SK-N-SH (cell line): ENCODE data around the gene C1orf52. TPM values are rescaled to one million over a fixed set of nuclear protein-coding genes. Genes with fewer than 3 reads are reported as not detected.

Experiments used
- CTCF ChIA-PET: fragments of 300-600, 350-600 bp; formaldehyde crosslinking; extraction: SDS; loops from one replicate; lab custom pipeline; 2021; lab: Yijun Ruan, JAX
- POLR2A ChIA-PET: fragments of 350-600 bp; sonication (Branson Sonifier 250); formaldehyde crosslinking; extraction: SDS; loops from one replicate; lab custom pipeline; 2020; ENCODE audit warnings: antibody characterized with exemption, inconsistent platforms; lab: Yijun Ruan, JAX
- DNase-seq: peaks from one replicate; pipeline ENCODE4 v3.0.0; 2012
- H2AFZ ChIP-seq: fragments of 200-600 bp; sonication (generic); 2 replicates; pipeline ENCODE4 v1.8.1; 2016; ENCODE audit warnings: antibody characterized with exemption, mild to moderate bottlenecking, low read depth
- H3F3A ChIP-seq: fragments of 200-600 bp; sonication (generic); replicated peaks from 2 replicates; pipeline ENCODE3; 2016; ENCODE audit warnings: antibody characterized with exemption, mild to moderate bottlenecking; ENCODE audit not compliant: insufficient read depth
- H3K27ac ChIP-seq, 2 experiments: fragments of 200-500 bp in 1 of 2; fragments of 200-600 bp in 1 of 2; sonication (Bioruptor generic) in 1 of 2; sonication (generic), shearing (Covaris generic) in 1 of 2; 2 replicates each; pipeline versions ENCODE4 v1.5.1 to v1.6.1; 2014 to 2016; ENCODE audit warnings: low read depth in 2 of 2, inconsistent platforms in 1 of 2, low read length in 1 of 2, mild to moderate bottlenecking in 1 of 2, mixed read lengths in 1 of 2
- H3K27me3 ChIP-seq: fragments of 200-600 bp; sonication (generic), shearing (Covaris generic); 2 replicates; pipeline ENCODE4 v1.6.1; 2016; ENCODE audit warnings: mixed run types; ENCODE audit not compliant: insufficient read depth
- H3K36me3 ChIP-seq, 2 experiments: fragments of 200-500 bp in 1 of 2; fragments of 200-600 bp in 1 of 2; sonication (Bioruptor generic) in 1 of 2; sonication (generic) in 1 of 2; replicated peaks in 1 of 2; 2 replicates each; pipeline versions ENCODE3 to v1.5.1; 2014 to 2016; ENCODE audit warnings: low read length in 1 of 2, mild to moderate bottlenecking in 1 of 2; ENCODE audit not compliant: insufficient read depth in 2 of 2, control insufficient read depth in 1 of 2
- H3K4me1 ChIP-seq, 2 experiments: fragments of 200-500 bp in 1 of 2; fragments of 200-600 bp in 1 of 2; sonication (Bioruptor generic) in 1 of 2; sonication (generic), shearing (Covaris generic) in 1 of 2; 2 replicates each; pipeline versions ENCODE4 v1.5.1 to v1.6.1; 2014 to 2016; ENCODE audit warnings: low read depth in 1 of 2, low read length in 1 of 2, mixed run types in 1 of 2; ENCODE audit not compliant: insufficient read depth in 2 of 2, control insufficient read depth in 1 of 2
- H3K4me2 ChIP-seq: fragments of 200-600 bp; sonication (generic), shearing (Covaris generic); 2 replicates; pipeline ENCODE4 v1.6.1; 2017; ENCODE audit warnings: mixed run types
- H3K4me3 ChIP-seq, 2 experiments: fragments of 200-500 bp in 1 of 2; fragments of 200-600 bp in 1 of 2; sonication (Bioruptor generic) in 1 of 2; sonication (generic), shearing (Covaris generic) in 1 of 2; 2 replicates each; pipeline versions ENCODE4 v1.5.1 to v1.8.1; 2014 to 2016; ENCODE audit warnings: low read depth in 2 of 2, inconsistent platforms in 1 of 2, low read length in 1 of 2, mild to moderate bottlenecking in 1 of 2, mixed read lengths in 1 of 2, moderate library complexity in 1 of 2
- H3K79me2 ChIP-seq: fragments of 200-600 bp; sonication (generic); 2 replicates; pipeline ENCODE4 v1.8.1; 2017; ENCODE audit warnings: mild to moderate bottlenecking; ENCODE audit not compliant: insufficient read depth
- H3K9ac ChIP-seq: fragments of 200-600 bp; sonication (generic); 2 replicates; pipeline ENCODE4 v1.6.1; 2017; ENCODE audit warnings: mixed run types
- H3K9me2 ChIP-seq: fragments of 200-600 bp; sonication (generic); 2 replicates; pipeline ENCODE4 v1.6.1; 2017; ENCODE audit warnings: mixed run types
- H3K9me3 ChIP-seq: fragments of 200-600 bp; sonication (generic); 2 replicates; pipeline ENCODE4 v1.6.1; 2017; ENCODE audit warnings: mixed run types, mild to moderate bottlenecking, moderate library complexity
- H4K20me1 ChIP-seq: fragments of 200-600 bp; sonication (generic); 2 replicates; pipeline ENCODE4 v1.6.1; 2017; ENCODE audit warnings: mild to moderate bottlenecking, mixed run types; ENCODE audit not compliant: insufficient read depth
- EP300 ChIP-seq, 2 experiments: IDR thresholded peaks; 2 replicates each; pipeline versions ENCODE4 v1.4.0 to v1.6.1; 2012; ENCODE audit warnings: borderline replicate concordance in 1 of 2, low read depth in 1 of 2, low read length in 1 of 2
- EZH2phosphoT487 ChIP-seq: fragments of 200-600 bp; sonication (generic); IDR thresholded peaks from 2 replicates; pipeline ENCODE4 v1.6.1; 2017; ENCODE audit warnings: low read depth, mixed run types, mild to moderate bottlenecking, antibody characterized with exemption, moderate library complexity, borderline replicate concordance
- FOSL2 ChIP-seq: IDR thresholded peaks from 2 replicates; pipeline ENCODE4 v1.4.0; 2012; ENCODE audit warnings: low read depth, mild to moderate bottlenecking, moderate library complexity, borderline replicate concordance
- FOXJ3 ChIP-seq: sonication (generic); formaldehyde crosslinking; IDR thresholded peaks from 2 replicates; pipeline ENCODE4 v1.5.1; 2020; ENCODE audit warnings: mild to moderate bottlenecking, missing genetic modification reagents
- FOXM1 ChIP-seq: IDR thresholded peaks from 2 replicates; pipeline ENCODE4 v1.4.0; 2012; ENCODE audit warnings: low read depth, mild to moderate bottlenecking
- JUND ChIP-seq: IDR thresholded peaks from 2 replicates; pipeline ENCODE4 v1.4.0; 2012
- MXI1 ChIP-seq: IDR thresholded peaks from 2 replicates; pipeline ENCODE4 v1.6.1; 2012; ENCODE audit warnings: mild to moderate bottlenecking, low read depth, low read length, improper control_type of control experiment
- NFIC ChIP-seq: IDR thresholded peaks from 2 replicates; pipeline ENCODE4 v1.4.0; 2012; ENCODE audit warnings: borderline replicate concordance
- NRF1 ChIP-seq: IDR thresholded peaks from 2 replicates; pipeline ENCODE4 v1.6.1; 2012; ENCODE audit warnings: low read depth, mild to moderate bottlenecking, low read length
- POLR2AphosphoS5 ChIP-seq: IDR thresholded peaks from 2 replicates; pipeline ENCODE4 v1.6.1; 2012; ENCODE audit warnings: low read depth, low read length
- RAD21 ChIP-seq: IDR thresholded peaks from 2 replicates; pipeline ENCODE4 v1.6.1; 2012; ENCODE audit warnings: mild to moderate bottlenecking, low read length
- RCOR1 ChIP-seq: fragments of 150-350 bp; IDR thresholded peaks from 2 replicates; pipeline ENCODE4 v1.6.1; 2017; ENCODE audit warnings: antibody characterized with exemption, low read length
- RXRA ChIP-seq: IDR thresholded peaks from 2 replicates; pipeline ENCODE4 v1.4.0; 2012; ENCODE audit warnings: low read depth, mild to moderate bottlenecking, borderline replicate concordance
- TAF1 ChIP-seq: IDR thresholded peaks from 2 replicates; pipeline ENCODE4 v1.6.1; 2012; ENCODE audit warnings: low read depth, mild to moderate bottlenecking, low read length, moderate library complexity, borderline replicate concordance
- YY1 ChIP-seq: IDR thresholded peaks from 2 replicates; pipeline ENCODE4 v1.4.0; 2012; ENCODE audit warnings: low read depth, mild to moderate bottlenecking
- WGBS: methylation state at CpG from one replicate; pipeline ENCODE4 v1.1.6; 2017; ENCODE audit warnings: low lambda C conversion rate; 5-methylcytosine and 5-hydroxymethylcytosine counted together
- polyA plus RNA-seq, 3 experiments: library from polyadenylated mRNA; depleted of rRNA; stranded (reverse); fragments of >200 nt; gene quantifications; 2 replicates each; pipeline ENCODE4 v1.2.3, GENCODE V29; 2012
- TF ChIP-seq, protein P1 (sequence below): IDR thresholded peaks from 2 replicates; pipeline ENCODE4 v1.4.0; 2012; ENCODE audit warnings: low read depth
- TF ChIP-seq, protein P2 (sequence below): IDR thresholded peaks from 2 replicates; pipeline ENCODE4 v1.4.0; 2012; ENCODE audit warnings: low read depth, borderline replicate concordance
- TF ChIP-seq, protein P3 (sequence below): IDR thresholded peaks from 2 replicates; pipeline ENCODE4 v1.4.0; 2012; ENCODE audit warnings: low read depth, borderline replicate concordance

The C1orf52 gene
- polyA plus RNA-seq, 1 of the 3 experiments (the other 2 are of a cell fraction) = 23.4 TPM

DNA sequence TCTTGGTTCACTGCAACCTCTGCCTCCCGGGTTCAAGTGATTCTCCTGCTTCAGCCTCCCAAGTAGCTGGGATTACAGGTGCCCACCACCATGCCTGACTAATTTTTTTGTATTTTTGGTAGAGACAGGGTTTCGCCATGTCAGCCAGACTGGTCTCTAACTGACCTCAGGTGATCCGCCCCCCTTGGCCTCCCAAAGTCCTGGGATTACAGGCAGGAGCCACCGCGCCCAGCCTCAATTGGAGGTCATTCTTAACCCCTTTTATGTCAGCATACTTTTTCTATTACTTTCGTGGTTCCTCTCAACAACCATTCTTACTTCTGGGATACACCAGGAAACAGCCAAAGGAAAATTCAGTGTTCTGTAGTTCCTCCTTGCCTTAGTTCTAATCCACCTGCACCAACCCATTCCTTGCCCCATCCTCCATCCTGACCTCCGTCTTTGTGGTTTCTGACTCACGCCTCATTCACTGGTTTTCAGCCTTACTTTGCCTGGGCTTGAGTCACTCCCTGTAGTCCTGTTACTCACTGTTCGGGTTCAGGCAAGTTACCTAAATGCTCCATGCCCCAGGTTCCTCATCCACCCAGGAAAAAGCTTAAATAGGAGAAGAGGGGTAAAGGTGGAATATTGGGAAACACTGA, 29.9 kb upstream of the C1orf52 start (continued):
- TF ChIP-seq, protein P1, sequence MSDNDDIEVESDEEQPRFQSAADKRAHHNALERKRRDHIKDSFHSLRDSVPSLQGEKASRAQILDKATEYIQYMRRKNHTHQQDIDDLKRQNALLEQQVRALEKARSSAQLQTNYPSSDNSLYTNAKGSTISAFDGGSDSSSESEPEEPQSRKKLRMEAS = peak; percentile 50
- TF ChIP-seq RXRA (peak; percentile 80), RCOR1 (no peak), POLR2AphosphoS5 (peak; percentile 43; the same call in 1 of the 2 replicates), EZH2phosphoT487 (no peak)

DNA sequence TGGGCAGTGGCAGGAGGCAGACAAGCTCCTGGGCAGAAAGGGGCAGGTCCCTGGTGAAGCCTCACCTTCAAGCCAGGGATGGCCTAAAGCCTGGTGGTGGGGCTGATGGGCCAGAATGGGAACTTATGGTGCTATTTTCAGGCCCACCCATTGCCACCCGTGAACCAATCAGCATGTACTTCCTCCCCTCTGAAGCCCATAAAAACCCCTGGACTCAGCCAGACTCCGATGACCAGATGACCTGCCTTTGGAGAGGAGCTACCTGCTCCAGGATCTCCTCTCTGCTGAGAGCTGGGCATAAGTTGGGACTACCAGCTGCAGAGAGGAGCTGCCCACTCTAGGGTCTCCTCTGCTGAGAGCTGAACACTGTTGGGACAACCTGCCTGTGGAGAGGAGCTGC, 24.7 kb upstream of the C1orf52 start:
- no peak overlapping the region for H3K27ac ChIP-seq
- H3K9ac ChIP-seq = no peak overlapping the region
- DNase-seq = no peak
- H3K4me2 ChIP-seq = no peak overlapping the region
- no CpG with 5 or more reads among the region's 2 CpGs for WGBS
- H3K27me3 ChIP-seq = no peaks in the 10 kb centered on the region
- no peaks in the 10 kb centered on the region for H3K9me2 ChIP-seq
- peaks cover 11% of the 10 kb centered on the region for H3F3A ChIP-seq
- CTCF ChIA-PET = interaction anchor here (1.4 kb wide), 1 partner anchor 339 kb away, joined by 3 read pairs; no protein-coding TSS in a partner anchor
- H4K20me1 ChIP-seq = no peaks in the 10 kb centered on the region
- TF ChIP-seq EZH2phosphoT487 (no peak), MXI1 (no peak), JUND (no peak), FOSL2 (no peak), FOXM1 (no peak), RAD21 (no peak), NFIC (no peak), YY1 (no peak), FOXJ3 (CRISPR knock-in tag) (no peak), TAF1 (no peak), EP300 (IDR thresholded peaks at IDR 0.05; ENCODE audit: borderline replicate concordance in 1 of 2, low read depth in 1 of 2, low read length in 1 of 2) (no peak), NRF1 (no peak)
- TF ChIP-seq, protein P2, sequence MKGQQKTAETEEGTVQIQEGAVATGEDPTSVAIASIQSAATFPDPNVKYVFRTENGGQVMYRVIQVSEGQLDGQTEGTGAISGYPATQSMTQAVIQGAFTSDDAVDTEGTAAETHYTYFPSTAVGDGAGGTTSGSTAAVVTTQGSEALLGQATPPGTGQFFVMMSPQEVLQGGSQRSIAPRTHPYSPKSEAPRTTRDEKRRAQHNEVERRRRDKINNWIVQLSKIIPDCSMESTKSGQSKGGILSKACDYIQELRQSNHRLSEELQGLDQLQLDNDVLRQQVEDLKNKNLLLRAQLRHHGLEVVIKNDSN = no peak
- TF ChIP-seq, protein P1 = no peak
- TF ChIP-seq, protein P3, sequence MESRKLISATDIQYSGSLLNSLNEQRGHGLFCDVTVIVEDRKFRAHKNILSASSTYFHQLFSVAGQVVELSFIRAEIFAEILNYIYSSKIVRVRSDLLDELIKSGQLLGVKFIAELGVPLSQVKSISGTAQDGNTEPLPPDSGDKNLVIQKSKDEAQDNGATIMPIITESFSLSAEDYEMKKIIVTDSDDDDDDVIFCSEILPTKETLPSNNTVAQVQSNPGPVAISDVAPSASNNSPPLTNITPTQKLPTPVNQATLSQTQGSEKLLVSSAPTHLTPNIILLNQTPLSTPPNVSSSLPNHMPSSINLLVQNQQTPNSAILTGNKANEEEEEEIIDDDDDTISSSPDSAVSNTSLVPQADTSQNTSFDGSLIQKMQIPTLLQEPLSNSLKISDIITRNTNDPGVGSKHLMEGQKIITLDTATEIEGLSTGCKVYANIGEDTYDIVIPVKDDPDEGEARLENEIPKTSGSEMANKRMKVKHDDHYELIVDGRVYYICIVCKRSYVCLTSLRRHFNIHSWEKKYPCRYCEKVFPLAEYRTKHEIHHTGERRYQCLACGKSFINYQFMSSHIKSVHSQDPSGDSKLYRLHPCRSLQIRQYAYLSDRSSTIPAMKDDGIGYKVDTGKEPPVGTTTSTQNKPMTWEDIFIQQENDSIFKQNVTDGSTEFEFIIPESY = no peak
- no peaks in the 10 kb centered on the region for H3K79me2 ChIP-seq
- H3K4me1 ChIP-seq = peaks cover 7 to 8% of the 10 kb centered on the region in 2 experiments; a peak in 2 of 4 replicates
- H3K4me3 ChIP-seq = no peak overlapping the region
- H2AFZ ChIP-seq = no peak overlapping the region
- H3K36me3 ChIP-seq = no peaks in the 10 kb centered on the region
- POLR2A ChIA-PET = no interaction called here
- no peaks in the 10 kb centered on the region for H3K9me3 ChIP-seq
